Muscle of leg (tissue), 11 donors: Measurements from ENCODE around the gene TSPAN10. TPM values are rescaled to one million over a fixed set of nuclear protein-coding genes. Genes with fewer than 3 reads are reported as not detected.

Experiments used
- DNase-seq: peaks from one replicate; pipeline ENCODE4 v3.0.0; 2013
- H3K27ac ChIP-seq: one replicate; pipeline ENCODE4 v1.5.1; 2013; ENCODE audit warnings: mild to moderate bottlenecking, low read length, control low read depth
- H3K27me3 ChIP-seq: one replicate; pipeline ENCODE4 v1.6.1; 2013; ENCODE audit warnings: low read length; ENCODE audit not compliant: control insufficient read depth, insufficient read depth
- H3K36me3 ChIP-seq: one replicate; pipeline ENCODE4 v1.6.1; 2013; ENCODE audit warnings: low read length; ENCODE audit not compliant: control insufficient read depth, insufficient read depth
- H3K4me1 ChIP-seq: one replicate; pipeline ENCODE4 v1.6.1; 2013; ENCODE audit warnings: low read length; ENCODE audit not compliant: control insufficient read depth, insufficient read depth
- H3K4me3 ChIP-seq: one replicate; pipeline ENCODE4 v1.5.1; 2013; ENCODE audit warnings: low read length, control low read depth
- H3K9me3 ChIP-seq: replicated peaks from 2 replicates; pipeline ENCODE4 v1.6.1; 2013; ENCODE audit warnings: low read depth, low read length; ENCODE audit not compliant: control insufficient read depth
- WGBS: methylation state at CpG from one replicate; pipeline ENCODE4 v1.1.5; 2013; ENCODE audit warnings: missing lambda C conversion rate; ENCODE audit not compliant: insufficient coverage; 5-methylcytosine and 5-hydroxymethylcytosine counted together
- polyA plus RNA-seq, 8 donors: library from polyadenylated mRNA; unstranded; fragments of 120-200 nt; gene quantifications; one replicate each; pipeline versions ENCODE4 v1.2.1 to v1.2.3, GENCODE V29; 2013; ENCODE audit warnings: inconsistent platforms in 1 of 8, low replicate concordance in 1 of 8; ENCODE audit not compliant: insufficient read length in 8 of 8, insufficient read depth in 1 of 8
- total RNA-seq: library from RNA; stranded (reverse); fragments of 120-200 nt; gene quantifications from one replicate; pipeline ENCODE4 v1.2.4, GENCODE V29; 2013

The TSPAN10 gene
- total and polyA plus RNA-seq, 9 donors = 0.53 to 1.7 (median 1.2) TPM

- Histone ChIP-seq H3K27me3 (no peaks in the 10 kb centered on the region), H3K4me1 (no peaks in the 10 kb centered on the region), H3K4me3 (no peak overlapping the region), H3K36me3 (peaks cover 85% of the 10 kb centered on the region), H3K27ac (no peak overlapping the region), H3K9me3 (no peaks in the 10 kb centered on the region)
- WGBS = 73% methylated on average over 4 of the region's 6 CpGs
- DNase-seq = no peak
Observed at GRCh38 chr17:81695211-81695610, 58.2 kb downstream of the TSPAN10 start.

- Histone ChIP-seq H3K27ac (no peak overlapping the region), H3K4me3 (no peak overlapping the region), H3K4me1 (no peaks in the 10 kb centered on the region), H3K9me3 (no peaks in the 10 kb centered on the region), H3K36me3 (peaks cover 86% of the 10 kb centered on the region), H3K27me3 (no peaks in the 10 kb centered on the region)
- no peak for DNase-seq
- 91% methylated on average over 22 of the region's 22 CpGs for WGBS
Observed at GRCh38 chr17:81695801-81696200, 58.8 kb downstream of the TSPAN10 start.

GRCh38 chr17:81696218-81696941 is 59.4 kb downstream of the TSPAN10 start:
- Histone ChIP-seq H3K27ac (no peak overlapping the region), H3K9me3 (no peaks in the 10 kb centered on the region), H3K27me3 (no peaks in the 10 kb centered on the region)

GRCh38 chr17:81697261-81698044 is 60.5 kb downstream of the TSPAN10 start:
- Histone ChIP-seq H3K4me3 (no peak overlapping the region), H3K27me3 (no peaks in the 10 kb centered on the region), H3K36me3 (peaks cover 83% of the 10 kb centered on the region), H3K27ac (no peak overlapping the region), H3K4me1 (peaks cover 16% of the 10 kb centered on the region), H3K9me3 (no peaks in the 10 kb centered on the region)
- no peak for DNase-seq
- 81% methylated on average over 21 of the region's 25 CpGs for WGBS

More at GRCh38 chr17:81696218-81696941, 59.4 kb downstream of the TSPAN10 start:
- Histone ChIP-seq H3K4me3 (no peak overlapping the region), H3K4me1 (peaks cover 6% of the 10 kb centered on the region), H3K36me3 (peaks cover 86% of the 10 kb centered on the region)
- no peak for DNase-seq
- 91% methylated on average over 40 of the region's 40 CpGs for whole genome bisulfite sequencing

Other genes starting within 250 kb of the TSPAN10 start
- gene BAHCC1, start 241.7 kb upstream of the TSPAN10 start, total RNA-seq = 6.9 TPM
- gene BAHCC1, start 241.7 kb upstream of the TSPAN10 start, polyA plus RNA-seq = 10 to 100 TPM in 7 of 8 donors, 1 to 10 TPM in 1; 8.5 to 17.4 (median 15.6) TPM
- 810 TPM for gene ACTG1, start 124.4 kb upstream of the TSPAN10 start, total RNA-seq
- 1,000 to 10,000 TPM; 1,113 to 1,698 (median 1,529) TPM for gene ACTG1, start 124.4 kb upstream of the TSPAN10 start, polyA plus RNA-seq
- gene FSCN2, start 108.8 kb upstream of the TSPAN10 start, total RNA-seq = 2.8 TPM
- gene FSCN2, start 108.8 kb upstream of the TSPAN10 start, polyA plus RNA-seq = 1 to 10 TPM; 1.7 to 4.8 (median 2.5) TPM
- gene FAAP100, start 84.8 kb upstream of the TSPAN10 start, total RNA-seq = 12.9 TPM
- gene FAAP100, start 84.8 kb upstream of the TSPAN10 start, polyA plus RNA-seq = 10 to 100 TPM; 16.3 to 25.9 (median 20.7) TPM
- gene NPLOC4, start 84 bp upstream of the TSPAN10 start, total RNA-seq = 31.9 TPM
- 10 to 100 TPM; 47.4 to 66.2 (median 50.4) TPM for gene NPLOC4, start 84 bp upstream of the TSPAN10 start, polyA plus RNA-seq
- 2.6 TPM for gene PDE6G, start 19.3 kb downstream of the TSPAN10 start, total RNA-seq
- gene PDE6G, start 19.3 kb downstream of the TSPAN10 start, polyA plus RNA-seq = 1 to 10 TPM; 1.9 to 5.8 (median 3.7) TPM
- gene OXLD1, start 29.4 kb downstream of the TSPAN10 start, total RNA-seq = 21.8 TPM
- 10 to 100 TPM in 7 of 8 donors, 1 to 10 TPM in 1; 9.9 to 15.6 (median 11.4) TPM for gene OXLD1, start 29.4 kb downstream of the TSPAN10 start, polyA plus RNA-seq
- 9.1 TPM for gene CCDC137, start 29.5 kb downstream of the TSPAN10 start, total RNA-seq
- 10 to 100 TPM; 13.9 to 18.0 (median 15.6) TPM for gene CCDC137, start 29.5 kb downstream of the TSPAN10 start, polyA plus RNA-seq
- gene ARL16, start 46.6 kb downstream of the TSPAN10 start, total RNA-seq = 32.9 TPM
- 10 to 100 TPM; 25.1 to 36.8 (median 31.1) TPM for gene ARL16, start 46.6 kb downstream of the TSPAN10 start, polyA plus RNA-seq
- gene HGS, start 46.8 kb downstream of the TSPAN10 start, total RNA-seq = 32.0 TPM
- 10 to 100 TPM; 41.0 to 64.8 (median 47.5) TPM for gene HGS, start 46.8 kb downstream of the TSPAN10 start, polyA plus RNA-seq
- gene MRPL12, start 66.2 kb downstream of the TSPAN10 start, total RNA-seq = 10.2 TPM
- 10 to 100 TPM; 49.7 to 65.8 (median 58.8) TPM for gene MRPL12, start 66.2 kb downstream of the TSPAN10 start, polyA plus RNA-seq
- gene SLC25A10, start 75.1 kb downstream of the TSPAN10 start, total RNA-seq = 4.3 TPM
- 1 to 10 TPM; 3.3 to 5.3 (median 4.2) TPM for gene SLC25A10, start 75.1 kb downstream of the TSPAN10 start, polyA plus RNA-seq
- gene GCGR, start 167.0 kb downstream of the TSPAN10 start, total RNA-seq = not detected
- under 1 TPM in 4 of 8 donors, not detected in 4; 0.10 to 0.21 (median 0.18) TPM for gene GCGR, start 167.0 kb downstream of the TSPAN10 start, polyA plus RNA-seq
- 113 TPM for gene MCRIP1, start 196.1 kb downstream of the TSPAN10 start, total RNA-seq
- gene MCRIP1, start 196.1 kb downstream of the TSPAN10 start, polyA plus RNA-seq = 100 to 1,000 TPM; 123 to 147 (median 134) TPM
- 43.4 TPM for gene PPP1R27, start 197.9 kb downstream of the TSPAN10 start, total RNA-seq
- gene PPP1R27, start 197.9 kb downstream of the TSPAN10 start, polyA plus RNA-seq = 10 to 100 TPM; 14.6 to 57.4 (median 28.8) TPM
- 385 TPM for gene P4HB, start 223.3 kb downstream of the TSPAN10 start, total RNA-seq
- 100 to 1,000 TPM; 383 to 577 (median 450) TPM for gene P4HB, start 223.3 kb downstream of the TSPAN10 start, polyA plus RNA-seq
- 86.0 TPM for gene ARHGDIA, start 234.1 kb downstream of the TSPAN10 start, total RNA-seq
- 100 to 1,000 TPM; 145 to 236 (median 190) TPM for gene ARHGDIA, start 234.1 kb downstream of the TSPAN10 start, polyA plus RNA-seq